GM12878 (cell line): ENCODE measurements around the gene TBC1D1. TPM values are rescaled to one million over a fixed set of nuclear protein-coding genes. Genes with fewer than 3 reads are reported as not detected.

Source experiments
- ATAC-seq: fragments of 200-7000 bp; cut with Tn5 transposase; 3 replicates; pipeline ENCODE4 v1.9.1; 2020; ENCODE audit warnings: mild to moderate bottlenecking, moderate library complexity
- BruUV-seq: library from RNA; stranded (reverse); fragments of 400-500 nt; replicated peaks from 2 replicates; lab custom pipeline; 2021; lab: Mats Ljungman, UMichigan
- CTCF ChIA-PET: fragments of 300-600 bp; sonication (Branson Sonifier 250); formaldehyde crosslinking; extraction: SDS; loops from one replicate; lab custom pipeline; 2021; ENCODE audit warnings: inconsistent platforms; lab: Yijun Ruan, JAX
- POLR2A ChIA-PET: fragments of 350-600 bp; formaldehyde crosslinking; extraction: SDS; loops from one replicate; lab custom pipeline; 2021; ENCODE audit warnings: inconsistent platforms; lab: Charles Lee
- RAD21 ChIA-PET: fragments of 300-600 bp; sonication (Branson Sonifier 250); formaldehyde crosslinking; loops from one replicate; lab custom pipeline; 2023; ENCODE audit warnings: antibody characterized with exemption; ENCODE audit not compliant: unreplicated experiment; lab: Charles Lee
- SMC1A ChIA-PET: fragments of 300-600 bp; sonication (Branson Sonifier 250); formaldehyde crosslinking; loops from one replicate; lab custom pipeline; 2023; ENCODE audit not compliant: unreplicated experiment, uncharacterized antibody; lab: Charles Lee
- DNase-seq: peaks from one replicate; pipeline ENCODE4 v3.0.0-alpha.2; 2011; ENCODE audit warnings: low read depth, low spot score
- FAIRE-seq: peaks from 3 replicates; lab custom pipeline; 2011; peaks lifted over from hg19 to GRCh38; lab: Jason Lieb, UNC
- H2AFZ ChIP-seq: 2 replicates; pipeline ENCODE4 v1.6.0; 2011; ENCODE audit warnings: low read depth, low read length, control low read depth; ENCODE audit not compliant: control insufficient read depth
- H3K27ac ChIP-seq: 2 replicates; pipeline ENCODE4 v1.5.1; 2011; ENCODE audit warnings: control low read depth; ENCODE audit not compliant: control insufficient read depth, insufficient read depth
- H3K27me3 ChIP-seq, 2 experiments: replicated peaks in 1 of 2; 2 replicates each; pipeline versions ENCODE4 v1.6.0 to v1.6.1; 2011; ENCODE audit warnings: low read length in 1 of 2; ENCODE audit not compliant: control insufficient read depth in 2 of 2, insufficient read depth in 2 of 2
- H3K36me3 ChIP-seq, 2 experiments: 2 replicates each; pipeline ENCODE4 v1.5.1; 2011; ENCODE audit warnings: low read length in 1 of 2; ENCODE audit not compliant: control insufficient read depth in 2 of 2, insufficient read depth in 2 of 2
- H3K4me1 ChIP-seq: 2 replicates; pipeline ENCODE4 v1.6.1; 2011; ENCODE audit warnings: mild to moderate bottlenecking, low read length, moderate library complexity, mixed read lengths; ENCODE audit not compliant: control insufficient read depth, insufficient read depth
- H3K4me2 ChIP-seq: 2 replicates; pipeline ENCODE4 v1.6.0; 2011; ENCODE audit warnings: control low read depth; ENCODE audit not compliant: control insufficient read depth, insufficient read depth
- H3K4me3 ChIP-seq: fragments of 200-600 bp; sonication (generic); 2 replicates; pipeline ENCODE4 v1.5.1; 2016
- H3K79me2 ChIP-seq: 2 replicates; pipeline ENCODE4 v1.6.0; 2011; ENCODE audit warnings: low read length; ENCODE audit not compliant: control insufficient read depth, insufficient read depth
- H3K9ac ChIP-seq: 2 replicates; pipeline ENCODE4 v1.8.0; 2011; ENCODE audit warnings: low read length, control low read depth, mixed read lengths; ENCODE audit not compliant: control insufficient read depth, insufficient read depth
- H3K9me3 ChIP-seq: replicated peaks from 3 replicates; pipeline ENCODE4 v1.5.1; 2011; ENCODE audit warnings: mild to moderate bottlenecking, low read length; ENCODE audit not compliant: control insufficient read depth, insufficient read depth
- H4K20me1 ChIP-seq: 2 replicates; pipeline ENCODE4 v1.6.0; 2011; ENCODE audit not compliant: control insufficient read depth, insufficient read depth
- ATF7 ChIP-seq: fragments of 450-650 bp; IDR thresholded peaks from 2 replicates; pipeline ENCODE4 v1.6.1; 2016; ENCODE audit warnings: low read depth, mild to moderate bottlenecking
- BRCA1 ChIP-seq: IDR thresholded peaks from 2 replicates; pipeline ENCODE4 v1.6.1; 2011; ENCODE audit warnings: low read depth, low read length, improper control_type of control experiment
- EZH2 ChIP-seq: IDR thresholded peaks from 2 replicates; pipeline ENCODE4 v1.6.1; 2012; ENCODE audit warnings: low read depth, mild to moderate bottlenecking, control low read depth, inconsistent platforms, low read length, borderline replicate concordance; ENCODE audit not compliant: control insufficient read depth
- HDGF ChIP-seq: fragments of 450-650 bp; IDR thresholded peaks from 2 replicates; pipeline ENCODE4 v1.6.1; 2016; ENCODE audit warnings: antibody characterized with exemption
- IKZF1 ChIP-seq: fragments of 450-650 bp; conservative IDR thresholded peaks from 2 replicates; pipeline ENCODE4 v1.6.1; 2017; ENCODE audit warnings: antibody characterized with exemption, mild to moderate bottlenecking
- JUNB ChIP-seq: IDR thresholded peaks from 2 replicates; pipeline ENCODE4 v1.6.1; 2016; ENCODE audit warnings: antibody characterized with exemption, mild to moderate bottlenecking
- KAT2A ChIP-seq: conservative IDR thresholded peaks from 2 replicates; pipeline ENCODE4 v1.6.1; 2011; ENCODE audit warnings: low read depth, low read length; ENCODE audit not compliant: control insufficient read depth
- NFYA ChIP-seq: IDR thresholded peaks from 2 replicates; pipeline ENCODE4 v1.6.1; 2011; ENCODE audit warnings: low read depth, mild to moderate bottlenecking, low read length, improper control_type of control experiment, borderline replicate concordance
- NRF1 ChIP-seq: conservative IDR thresholded peaks from 2 replicates; pipeline ENCODE4 v1.6.1; 2011; ENCODE audit warnings: mild to moderate bottlenecking, low read depth, low read length, improper control_type of control experiment
- SP1 ChIP-seq: IDR thresholded peaks from one replicate; pipeline ENCODE4 v1.6.1; 2011; ENCODE audit warnings: low read depth, low read length
- TCF7 ChIP-seq: IDR thresholded peaks from 2 replicates; pipeline ENCODE4 v1.6.1; 2014; ENCODE audit warnings: antibody characterized with exemption, borderline replicate concordance
- ZNF384 ChIP-seq: IDR thresholded peaks from 2 replicates; pipeline ENCODE4 v1.6.1; 2012; ENCODE audit warnings: low read depth, mild to moderate bottlenecking, low read length, improper control_type of control experiment, borderline replicate concordance
- WGBS: methylation state at CpG from one replicate; pipeline ENCODE4 v1.1.6; 2016; ENCODE audit warnings: low lambda C conversion rate; ENCODE audit not compliant: insufficient replicate concordance, insufficient coverage; ENCODE audit errors: missing lambda C conversion rate; 5-methylcytosine and 5-hydroxymethylcytosine counted together
- in situ Hi-C: fragments of 300-500 bp; cut with MboI; formaldehyde crosslinking; loops from 9 replicates; pipeline ENCODE4 v1.14.3; 2018; ENCODE audit warnings: mixed read lengths
- intact Hi-C: fragments of 100-400 bp; cut with micrococcal nuclease; formaldehyde crosslinking; loops from one replicate; pipeline ENCODE4 v1.14.2; 2022; ENCODE audit not compliant: unreplicated experiment
- polyA plus RNA-seq, 11 experiments: library from polyadenylated mRNA; depleted of rRNA in 4 of 11; unstranded in 6 of 11; stranded (reverse) in 5 of 11; fragments of >200 nt; fragmentation: Nextera tagmentation in 4 of 11; fragmentation: Illumina TruSeq in 1 of 11; extraction: Ambion mirVana in 4 of 11; extraction: Trizol in 1 of 11; gene quantifications; 1 replicate in 1 of 11; 2 replicates in 10 of 11; pipeline versions ENCODE4 v1.2.1 to v1.2.3, GENCODE V29; 2011 to 2016; ENCODE audit warnings: inconsistent platforms in 2 of 11, missing spikeins in 2 of 11, low read depth in 1 of 11
- total RNA-seq, 4 experiments: library from RNA; depleted of rRNA in 3 of 4; stranded (reverse); fragments of >200 nt in 3 of 4; fragmentation: Illumina TruSeq in 1 of 4; extraction: Trizol in 1 of 4; gene quantifications; 2 replicates each; pipeline versions ENCODE4 v1.2.1 to v1.2.3, GENCODE V29; 2013 to 2021
- TF ChIP-seq, protein P1 (sequence below): IDR thresholded peaks from 2 replicates; pipeline ENCODE4 v1.6.1; 2011; ENCODE audit warnings: mild to moderate bottlenecking, low read depth, low read length, moderate library complexity; ENCODE audit not compliant: insufficient replicate concordance
- TF ChIP-seq, protein P2 (sequence below): IDR thresholded peaks from 2 replicates; pipeline ENCODE4 v1.6.1; 2012; ENCODE audit warnings: low read depth, low read length, improper control_type of control experiment
- TF ChIP-seq, protein P3 (sequence below): IDR thresholded peaks from 2 replicates; pipeline ENCODE4 v1.6.1; 2012; ENCODE audit warnings: low read length, inconsistent platforms

The TBC1D1 gene
- total and polyA plus RNA-seq, 10 of the 15 experiments (the other 5 are each of a cell fraction or from before 2014, with no cell fraction given), result 5.3 to 102 (median 57.8) TPM

GRCh38 chr4:38141808-38142500 lies 251.1 kb downstream of the TBC1D1 start:
- POLR2A ChIA-PET, result no interaction called here
- RAD21 ChIA-PET, result no interaction called here
- SMC1A ChIA-PET, result interaction anchor here (1.5 to 5.0 kb wide), 2 partner anchors 8 to 14 kb away, joined by 3 to 35 read pairs; no protein-coding TSS in a partner anchor
- no peak overlapping the region for H2AFZ ChIP-seq
- no peaks in the 10 kb centered on the region for H3K27me3 ChIP-seq
- H3K79me2 ChIP-seq, result no peaks in the 10 kb centered on the region
- H3K4me3 ChIP-seq, result no peak overlapping the region
- peaks cover 2 to 13% of the 10 kb centered on the region in 2 experiments; a peak in 3 of 4 replicates for H3K36me3 ChIP-seq
- CTCF ChIA-PET, result interaction anchor here (0.9 to 1.4 kb wide), 2 partner anchors 25 to 32 kb away, joined by 3 read pairs; no protein-coding TSS in a partner anchor
- no peak for ATAC-seq
- no peaks in the 10 kb centered on the region for H3K9me3 ChIP-seq
- H3K27ac ChIP-seq, result no peak overlapping the region
- 97% methylated on average over 8 of the region's 8 CpGs for WGBS
- no TSS peak for BruUV-seq
- peaks cover 10% of the 10 kb centered on the region for H3K4me1 ChIP-seq
- no peak overlapping the region for H3K4me2 ChIP-seq
- intact Hi-C loops (no loop called here), in situ Hi-C loops (loop anchor here (25.0 kb wide), 1 partner anchor 1470 kb away; no protein-coding TSS in a partner anchor)
- no peak for FAIRE-seq
- no peak for DNase-seq
- TF ChIP-seq IKZF1 (no peak), TCF7 (no peak), NFYA (no peak), EZH2 (no peak), HDGF (no peak), BRCA1 (no peak), ATF7 (no peak), SP1 (no peak), KAT2A (no peak), NRF1 (no peak), ZNF384 (no peak), JUNB (no peak)
- TF ChIP-seq, protein P1, sequence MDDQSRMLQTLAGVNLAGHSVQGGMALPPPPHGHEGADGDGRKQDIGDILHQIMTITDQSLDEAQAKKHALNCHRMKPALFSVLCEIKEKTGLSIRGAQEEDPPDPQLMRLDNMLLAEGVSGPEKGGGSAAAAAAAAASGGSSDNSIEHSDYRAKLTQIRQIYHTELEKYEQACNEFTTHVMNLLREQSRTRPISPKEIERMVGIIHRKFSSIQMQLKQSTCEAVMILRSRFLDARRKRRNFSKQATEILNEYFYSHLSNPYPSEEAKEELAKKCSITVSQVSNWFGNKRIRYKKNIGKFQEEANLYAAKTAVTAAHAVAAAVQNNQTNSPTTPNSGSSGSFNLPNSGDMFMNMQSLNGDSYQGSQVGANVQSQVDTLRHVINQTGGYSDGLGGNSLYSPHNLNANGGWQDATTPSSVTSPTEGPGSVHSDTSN, result no peak
- TF ChIP-seq, protein P2, sequence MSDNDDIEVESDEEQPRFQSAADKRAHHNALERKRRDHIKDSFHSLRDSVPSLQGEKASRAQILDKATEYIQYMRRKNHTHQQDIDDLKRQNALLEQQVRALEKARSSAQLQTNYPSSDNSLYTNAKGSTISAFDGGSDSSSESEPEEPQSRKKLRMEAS, result no peak
- TF ChIP-seq, protein P3, sequence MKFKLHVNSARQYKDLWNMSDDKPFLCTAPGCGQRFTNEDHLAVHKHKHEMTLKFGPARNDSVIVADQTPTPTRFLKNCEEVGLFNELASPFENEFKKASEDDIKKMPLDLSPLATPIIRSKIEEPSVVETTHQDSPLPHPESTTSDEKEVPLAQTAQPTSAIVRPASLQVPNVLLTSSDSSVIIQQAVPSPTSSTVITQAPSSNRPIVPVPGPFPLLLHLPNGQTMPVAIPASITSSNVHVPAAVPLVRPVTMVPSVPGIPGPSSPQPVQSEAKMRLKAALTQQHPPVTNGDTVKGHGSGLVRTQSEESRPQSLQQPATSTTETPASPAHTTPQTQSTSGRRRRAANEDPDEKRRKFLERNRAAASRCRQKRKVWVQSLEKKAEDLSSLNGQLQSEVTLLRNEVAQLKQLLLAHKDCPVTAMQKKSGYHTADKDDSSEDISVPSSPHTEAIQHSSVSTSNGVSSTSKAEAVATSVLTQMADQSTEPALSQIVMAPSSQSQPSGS, result no peak
- H3K9ac ChIP-seq, result no peak overlapping the region
- H4K20me1 ChIP-seq, result no peaks in the 10 kb centered on the region
